IPS-15b (cell line): ENCODE measurements around the gene SH3GLB2.

Experiments used
- H3K27me3 ChIP-seq: one replicate; pipeline ENCODE4 v1.6.1; 2013; ENCODE audit warnings: low read length; ENCODE audit not compliant: control insufficient read depth, insufficient read depth
- H3K36me3 ChIP-seq: one replicate; pipeline ENCODE4 v1.6.1; 2013; ENCODE audit warnings: low read length; ENCODE audit not compliant: control insufficient read depth, insufficient read depth
- H3K4me1 ChIP-seq: one replicate; pipeline ENCODE4 v1.6.1; 2013; ENCODE audit warnings: mild to moderate bottlenecking, low read length; ENCODE audit not compliant: control insufficient read depth, insufficient read depth
- H3K4me3 ChIP-seq: one replicate; pipeline ENCODE4 v1.5.1; 2013; ENCODE audit warnings: low read depth, low read length
- H3K9ac ChIP-seq: one replicate; pipeline ENCODE4 v1.6.1; 2013; ENCODE audit warnings: low read depth, mild to moderate bottlenecking, low read length
- H3K9me3 ChIP-seq: one replicate; pipeline ENCODE4 v1.6.1; 2013; ENCODE audit warnings: mild to moderate bottlenecking, low read length; ENCODE audit not compliant: control insufficient read depth, insufficient read depth

SH3GLB2 gene

DNA sequence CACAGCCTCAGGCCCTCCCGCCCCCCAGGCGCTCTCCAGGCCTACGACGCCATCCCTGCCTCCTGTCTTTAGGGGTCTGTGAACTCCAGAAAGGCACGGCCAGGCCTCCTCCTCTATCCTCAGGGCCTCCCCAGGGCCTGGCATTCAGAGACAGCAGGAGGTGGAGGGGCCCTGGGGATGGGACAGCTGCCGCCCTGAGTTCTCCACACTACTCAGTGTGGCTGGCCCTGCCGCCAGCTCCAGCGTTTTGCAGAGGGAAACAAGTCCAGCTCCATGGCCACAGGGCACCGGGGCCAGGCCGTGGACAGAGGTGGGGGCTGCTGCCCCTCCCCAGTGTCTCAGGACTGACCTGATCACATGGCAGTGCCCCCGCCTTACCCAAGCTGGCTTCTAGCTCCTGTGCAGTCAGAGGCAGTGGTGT, 16.4 kb downstream of the SH3GLB2 start:
- Histone ChIP-seq H3K36me3 (peaks cover 40% of the 10 kb centered on the region), H3K4me1 (no peaks in the 10 kb centered on the region), H3K27me3 (no peaks in the 10 kb centered on the region), H3K9me3 (no peaks in the 10 kb centered on the region), H3K9ac (no peak overlapping the region), H3K4me3 (no peak overlapping the region)

DNA sequence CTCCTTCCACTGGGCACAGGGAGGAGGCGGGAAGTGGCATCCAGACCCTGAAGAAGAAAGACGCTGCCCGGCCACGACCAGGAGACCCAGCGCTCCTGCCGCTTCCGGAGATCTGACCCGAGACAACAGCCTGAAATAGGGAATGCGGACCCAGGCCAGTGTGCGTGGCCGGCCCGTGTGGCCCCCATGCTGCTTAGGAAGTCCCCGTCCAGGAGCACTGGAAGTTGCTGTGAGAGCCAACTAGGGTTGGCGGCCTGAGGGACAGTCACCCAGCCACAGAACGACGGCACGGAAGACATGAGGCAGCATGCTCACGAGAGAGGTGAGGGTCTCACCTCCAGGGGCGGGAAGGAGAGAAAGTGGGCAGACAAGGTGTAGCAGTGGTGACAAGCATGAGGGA, 17.0 kb downstream of the SH3GLB2 start:
- H3K9ac ChIP-seq, result no peak overlapping the region
- peaks cover 46% of the 10 kb centered on the region for H3K36me3 ChIP-seq
- no peak overlapping the region for H3K4me3 ChIP-seq
- no peaks in the 10 kb centered on the region for H3K27me3 ChIP-seq
- H3K4me1 ChIP-seq, result no peaks in the 10 kb centered on the region
- H3K9me3 ChIP-seq, result no peaks in the 10 kb centered on the region

DNA sequence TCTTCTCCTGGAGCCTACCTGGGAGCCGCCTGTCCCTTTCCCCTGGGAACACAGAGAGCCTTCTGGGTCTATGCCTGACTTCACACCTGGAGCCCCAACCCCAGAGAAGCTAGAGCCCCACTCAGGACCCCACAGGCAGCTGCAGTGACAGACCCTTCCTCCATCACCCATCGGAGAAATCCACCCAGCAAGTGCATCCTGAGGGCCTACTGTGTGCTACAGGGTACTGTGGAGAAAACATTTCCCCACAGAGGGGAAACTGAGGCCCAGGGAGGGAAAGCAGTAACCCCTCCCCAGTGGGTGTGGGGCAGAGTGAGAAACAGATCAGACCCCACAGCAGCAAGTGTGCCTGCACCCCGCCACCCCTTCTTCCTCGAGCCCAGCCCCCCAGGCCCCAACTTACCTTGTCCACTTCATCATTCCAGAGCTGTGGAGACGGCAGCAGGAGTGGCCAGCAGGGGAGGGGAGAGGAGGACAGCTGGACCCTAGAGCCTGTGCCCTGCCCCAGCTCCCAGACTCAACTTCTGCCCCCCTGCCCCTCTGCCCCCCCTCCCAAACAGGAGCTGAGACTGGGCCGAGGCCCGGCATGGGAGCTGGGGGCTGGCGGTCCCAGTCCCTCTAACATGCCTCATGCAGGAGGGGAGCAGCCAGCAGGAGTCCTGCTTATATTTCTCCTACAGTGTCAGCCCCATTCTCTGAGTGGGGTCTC, 17.7 kb downstream of the SH3GLB2 start:
- Histone ChIP-seq H3K4me1 (no peaks in the 10 kb centered on the region), H3K36me3 (peaks cover 52% of the 10 kb centered on the region), H3K9ac (no peak overlapping the region), H3K4me3 (no peak overlapping the region), H3K27me3 (no peaks in the 10 kb centered on the region), H3K9me3 (no peaks in the 10 kb centered on the region)

DNA sequence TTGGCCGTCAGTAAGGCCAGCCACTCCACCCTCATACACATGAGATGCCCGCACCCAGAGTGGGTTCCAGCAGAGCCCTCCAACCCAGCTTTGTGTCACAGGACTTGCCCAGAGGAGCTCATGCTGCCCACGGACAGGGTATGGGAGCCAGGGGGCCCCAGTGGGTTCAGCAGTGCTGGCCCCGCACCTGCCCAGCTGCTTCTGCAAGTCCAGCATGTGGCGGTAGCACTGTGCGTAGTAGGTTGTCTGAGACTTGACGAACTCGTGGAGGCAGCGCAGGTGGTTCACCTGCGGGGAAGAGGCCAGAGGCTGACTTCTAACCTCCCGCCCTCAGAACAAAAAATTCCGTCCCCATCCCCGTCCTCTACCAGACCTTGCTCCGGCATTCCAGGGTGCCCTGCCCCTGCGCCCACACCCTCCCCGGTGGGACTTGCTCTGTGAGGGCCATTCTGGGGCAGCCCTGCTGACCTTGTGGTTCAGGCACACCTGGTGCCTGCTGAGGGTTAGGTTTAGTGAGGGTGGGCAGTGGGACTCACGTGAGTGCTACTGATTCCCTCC, 18.5 kb downstream of the SH3GLB2 start:
- H3K9ac ChIP-seq, result no peak overlapping the region

DNA sequence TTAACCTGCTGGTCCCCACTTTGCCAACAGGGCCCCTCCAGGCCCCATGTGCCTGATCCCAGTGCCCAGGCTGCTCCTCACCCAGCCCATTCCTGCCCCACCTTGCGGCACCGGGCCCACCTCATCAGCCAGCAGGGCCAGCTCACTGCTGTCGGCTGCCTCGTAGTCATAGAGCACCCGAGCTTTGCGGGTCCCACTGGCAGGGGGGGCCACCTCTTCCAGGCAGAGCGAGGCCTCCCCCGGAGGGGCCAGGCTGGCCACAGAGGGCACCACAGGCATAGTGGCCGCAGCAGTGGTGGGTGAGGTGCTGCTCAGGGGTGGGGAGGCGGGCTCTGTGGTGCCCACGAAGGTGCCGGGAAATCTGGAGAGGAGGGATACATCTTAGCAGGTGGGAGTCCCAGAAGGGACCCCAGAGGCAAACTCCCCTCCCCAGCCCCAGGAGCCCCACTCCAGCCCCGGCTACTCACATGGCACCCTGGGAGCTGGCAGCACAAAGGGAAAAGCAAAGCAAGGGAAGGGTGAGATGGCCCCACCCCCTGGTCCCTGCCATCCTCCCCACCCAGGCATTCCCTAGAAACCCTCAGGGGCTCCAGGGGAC, 19.0 kb downstream of the SH3GLB2 start:
- H3K4me1 ChIP-seq, result no peaks in the 10 kb centered on the region
- peaks cover 55% of the 10 kb centered on the region for H3K36me3 ChIP-seq
- H3K9ac ChIP-seq, result no peak overlapping the region
- H3K9me3 ChIP-seq, result no peaks in the 10 kb centered on the region
- H3K27me3 ChIP-seq, result no peaks in the 10 kb centered on the region
- H3K4me3 ChIP-seq, result no peak overlapping the region

More for the DNA sequence above, 18.5 kb downstream of the SH3GLB2 start:
- Histone ChIP-seq H3K36me3 (peaks cover 59% of the 10 kb centered on the region), H3K4me3 (no peak overlapping the region), H3K27me3 (no peaks in the 10 kb centered on the region), H3K4me1 (no peaks in the 10 kb centered on the region), H3K9me3 (no peaks in the 10 kb centered on the region)

DNA sequence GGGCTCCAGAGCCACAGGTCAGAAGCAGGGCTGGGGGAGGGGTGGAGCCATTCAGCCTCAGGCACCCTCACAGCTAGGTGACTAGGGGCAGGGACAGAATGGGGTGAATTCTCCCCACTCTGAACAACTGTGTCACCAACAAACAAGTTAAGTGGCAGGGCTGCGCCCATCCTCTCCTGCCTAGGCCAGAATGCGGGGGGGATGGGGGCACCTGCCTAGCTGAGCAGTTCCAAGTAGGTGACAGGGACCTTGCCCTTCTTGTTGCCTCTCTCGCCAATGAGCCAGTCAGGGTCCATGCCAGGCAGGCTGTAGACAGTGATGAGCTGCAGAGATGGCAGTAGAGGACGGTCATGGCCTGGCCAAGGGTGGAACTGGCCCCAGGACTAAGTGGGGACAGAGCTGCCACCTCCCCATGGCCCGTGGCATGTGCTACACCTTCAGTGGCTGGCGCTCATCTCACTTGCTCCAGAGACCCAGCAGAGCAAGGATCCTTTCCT, 19.6 kb downstream of the SH3GLB2 start:
- H3K36me3 ChIP-seq, result peaks cover 50% of the 10 kb centered on the region
- H3K27me3 ChIP-seq, result no peaks in the 10 kb centered on the region
- H3K9me3 ChIP-seq, result no peaks in the 10 kb centered on the region
- H3K9ac ChIP-seq, result no peak overlapping the region
- H3K4me3 ChIP-seq, result no peak overlapping the region
- no peaks in the 10 kb centered on the region for H3K4me1 ChIP-seq

DNA sequence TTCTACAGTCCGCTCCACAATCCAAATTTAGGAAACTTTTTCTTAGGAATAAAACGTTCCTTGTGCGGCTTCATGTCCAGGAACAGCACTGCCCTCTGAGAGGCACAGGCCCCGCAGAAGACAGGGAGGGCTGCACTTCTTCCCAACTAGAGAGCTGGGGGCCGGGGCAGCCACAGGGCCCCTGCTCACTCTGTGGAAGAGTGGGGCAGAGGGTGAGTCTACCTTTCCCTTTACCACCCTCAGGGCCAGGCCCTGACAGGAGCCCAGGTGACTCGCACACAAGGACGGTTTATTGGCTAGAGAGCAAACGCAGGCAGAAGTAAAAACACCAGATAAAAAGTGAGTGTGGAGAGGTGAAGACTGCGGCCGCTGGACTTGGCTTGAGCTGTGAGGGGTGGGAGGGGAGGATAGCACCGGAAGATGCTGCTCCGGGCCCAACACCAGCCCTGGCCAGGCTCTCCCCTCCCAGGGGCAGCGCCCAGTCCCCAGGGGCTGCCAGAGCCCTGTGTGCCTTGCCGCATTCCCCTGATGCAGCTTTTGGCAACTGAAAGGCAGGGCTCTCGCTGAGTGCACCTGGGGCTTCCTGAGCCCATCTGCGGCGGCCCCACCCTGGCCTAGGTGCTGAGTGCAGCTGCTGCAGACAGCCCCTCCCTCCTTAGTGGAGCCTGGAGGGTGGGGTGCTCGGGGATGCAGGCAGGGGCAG, 20.2 kb downstream of the SH3GLB2 start:
- Histone ChIP-seq H3K9ac (no peak overlapping the region), H3K4me3 (no peak overlapping the region), H3K9me3 (no peaks in the 10 kb centered on the region), H3K36me3 (peaks cover 49% of the 10 kb centered on the region), H3K4me1 (no peaks in the 10 kb centered on the region), H3K27me3 (no peaks in the 10 kb centered on the region)

DNA sequence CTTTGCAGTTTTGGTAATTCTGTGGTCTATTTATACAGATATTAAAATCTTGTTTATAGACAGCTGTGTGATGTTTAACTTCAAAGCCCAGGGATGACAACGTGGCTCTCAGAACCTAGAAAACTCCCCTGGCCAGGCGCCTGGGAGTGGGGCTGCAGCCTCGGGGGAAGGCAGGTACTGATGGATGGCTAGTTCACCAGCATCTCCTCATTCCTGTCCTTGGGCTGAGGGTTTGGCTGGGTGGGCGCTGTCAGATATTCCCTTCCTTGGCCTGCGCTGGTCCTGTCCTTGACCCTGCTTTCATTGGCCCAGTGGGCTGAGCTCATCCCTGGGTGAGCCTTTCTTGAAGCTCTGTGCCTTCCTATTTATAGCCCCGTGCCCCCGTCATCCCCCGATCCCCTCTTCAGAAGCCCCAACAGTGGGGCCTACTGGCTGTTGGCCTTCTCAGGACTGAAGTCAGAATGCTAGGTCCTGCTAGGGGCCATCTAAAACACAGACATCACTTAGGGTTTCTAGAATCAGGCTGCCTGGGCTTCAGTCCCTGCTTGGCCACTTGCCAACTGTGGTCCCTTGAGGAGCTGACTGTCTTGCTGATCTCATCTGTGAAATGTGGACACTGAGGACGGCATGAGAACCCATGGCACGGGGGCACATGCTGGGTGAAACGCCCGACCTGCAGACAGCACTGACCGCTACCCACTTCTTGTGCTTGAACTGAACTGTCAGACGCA, 20.9 kb downstream of the SH3GLB2 start:
- no peaks in the 10 kb centered on the region for H3K4me1 ChIP-seq
- no peaks in the 10 kb centered on the region for H3K9me3 ChIP-seq
- no peaks in the 10 kb centered on the region for H3K27me3 ChIP-seq
- peaks cover 50% of the 10 kb centered on the region for H3K36me3 ChIP-seq
- H3K4me3 ChIP-seq, result no peak overlapping the region
- no peak overlapping the region for H3K9ac ChIP-seq

DNA sequence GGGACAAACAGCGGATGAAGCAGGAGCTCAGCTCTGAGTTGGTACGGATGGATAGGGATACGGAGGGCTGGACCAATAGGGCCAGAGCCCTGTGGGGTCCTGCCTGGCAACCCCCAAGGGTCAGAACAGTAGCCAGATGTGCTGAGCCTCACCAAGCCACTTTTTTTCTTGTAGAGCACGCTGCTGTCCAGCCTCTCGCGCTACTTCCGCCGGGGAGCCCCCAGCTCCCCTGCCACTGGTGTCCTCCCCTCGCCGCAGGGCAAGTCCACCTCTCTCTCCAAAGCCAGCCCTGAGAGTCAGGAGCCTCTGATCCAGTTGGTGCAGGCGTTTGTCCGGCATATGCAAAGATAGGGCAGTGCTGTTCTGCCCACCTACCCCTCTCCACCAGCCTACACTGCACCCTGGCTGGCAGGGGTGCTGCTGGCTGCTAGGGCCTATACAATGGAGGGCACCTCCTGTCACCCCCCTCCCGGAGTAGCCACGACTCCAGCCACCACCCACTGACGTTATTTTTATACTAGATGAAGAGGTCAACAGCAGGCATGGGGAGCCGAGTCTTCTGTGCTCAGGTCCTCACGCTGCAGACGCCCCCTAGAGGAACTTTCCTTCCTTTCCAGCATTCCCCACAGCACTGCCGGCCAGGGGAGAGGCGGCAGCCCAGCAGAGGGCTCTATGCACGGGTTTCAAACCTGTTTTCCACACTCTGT, 21.6 kb downstream of the SH3GLB2 start:
- peaks cover 52% of the 10 kb centered on the region for H3K36me3 ChIP-seq
- H3K27me3 ChIP-seq, result no peaks in the 10 kb centered on the region
- no peak overlapping the region for H3K4me3 ChIP-seq
- no peaks in the 10 kb centered on the region for H3K9me3 ChIP-seq
- no peak overlapping the region for H3K9ac ChIP-seq
- H3K4me1 ChIP-seq, result no peaks in the 10 kb centered on the region

DNA sequence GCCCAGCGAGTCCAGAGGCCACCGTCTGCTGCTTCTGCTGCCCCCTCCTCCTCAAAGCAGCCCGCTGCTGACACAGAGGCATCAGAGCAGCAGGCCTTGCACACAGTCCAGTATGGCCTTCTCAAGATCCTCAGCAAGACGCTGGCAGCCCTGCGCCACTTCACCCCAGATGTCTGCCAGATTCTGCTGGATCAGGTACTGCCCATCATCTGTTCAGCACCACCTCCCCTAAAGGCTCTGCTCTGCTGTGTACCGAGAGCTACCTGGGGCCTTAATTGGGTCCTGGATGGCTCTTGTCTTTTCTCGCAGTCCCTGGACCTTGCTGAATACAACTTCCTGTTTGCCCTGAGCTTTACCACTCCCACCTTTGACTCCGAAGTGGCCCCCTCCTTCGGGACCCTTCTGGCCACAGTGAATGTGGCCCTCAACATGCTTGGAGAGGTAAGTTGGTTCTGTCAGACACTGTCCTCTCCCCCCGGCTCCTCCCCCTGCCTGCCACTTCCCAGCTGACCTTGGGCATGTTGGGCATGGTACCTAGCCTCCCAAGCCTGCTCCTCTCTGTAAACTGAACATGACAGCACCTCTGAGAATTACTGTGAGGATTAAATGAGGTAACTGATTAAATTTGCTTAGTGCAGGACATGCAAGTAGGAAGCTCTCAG, 22.7 kb downstream of the SH3GLB2 start:
- H3K9me3 ChIP-seq, result no peaks in the 10 kb centered on the region
- no peak overlapping the region for H3K4me3 ChIP-seq
- H3K9ac ChIP-seq, result no peak overlapping the region
- H3K4me1 ChIP-seq, result no peaks in the 10 kb centered on the region
- H3K36me3 ChIP-seq, result peaks cover 59% of the 10 kb centered on the region
- H3K27me3 ChIP-seq, result no peaks in the 10 kb centered on the region
